Measurements from ENCODE around the gene TMEM25.

Gene TMEM25

DNA sequence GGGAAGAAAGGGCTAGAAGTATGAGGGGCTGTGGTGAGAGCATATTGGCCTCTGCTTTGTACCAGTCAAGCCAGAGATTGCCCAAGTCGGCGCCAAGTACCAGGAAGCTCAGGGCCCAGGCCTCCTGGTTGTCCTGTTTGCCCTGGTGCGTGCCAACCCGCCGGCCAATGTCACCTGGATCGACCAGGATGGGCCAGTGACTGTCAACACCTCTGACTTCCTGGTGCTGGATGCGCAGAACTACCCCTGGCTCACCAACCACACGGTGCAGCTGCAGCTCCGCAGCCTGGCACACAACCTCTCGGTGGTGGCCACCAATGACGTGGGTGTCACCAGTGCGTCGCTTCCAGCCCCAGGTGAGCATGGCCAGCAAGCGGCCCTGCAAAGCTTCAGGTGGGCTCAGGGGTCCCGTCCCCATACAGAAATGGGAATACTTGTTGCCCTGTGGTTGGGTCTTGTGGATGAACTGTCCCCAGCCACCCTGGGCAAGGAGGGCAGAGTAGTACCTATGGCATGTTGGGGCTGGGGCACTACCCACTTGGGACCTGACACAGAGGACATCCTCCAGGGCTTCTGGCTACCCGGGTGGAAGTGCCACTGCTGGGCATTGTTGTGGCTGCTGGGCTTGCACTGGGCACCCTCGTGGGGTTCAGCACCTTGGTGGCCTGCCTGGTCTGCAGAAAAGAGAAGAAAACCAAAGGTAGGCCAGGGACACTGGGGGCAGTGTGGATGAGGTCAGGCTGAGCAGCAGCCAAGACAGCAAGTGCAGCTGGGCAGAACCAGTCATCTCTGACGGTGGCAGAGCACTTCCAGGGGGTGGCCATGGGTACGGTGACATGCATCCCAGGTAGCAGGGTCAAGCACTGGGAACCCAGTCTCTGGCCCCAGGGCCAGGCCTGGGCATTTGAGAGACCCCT, 2.1 kb downstream of the TMEM25 start:
- Histone ChIP-seq H3K4me3 (ENCODE audit: low read length) (no peak overlapping the region), H3K36me3 (ENCODE audit: insufficient read depth, low read length) (no peaks in the 10 kb centered on the region), H3K9me3 (replicated peaks; ENCODE audit: low read length) (no peaks in the 10 kb centered on the region), H3K9ac (ENCODE audit: low read depth, low read length) (no peak overlapping the region), H3K4me1 (ENCODE audit: control insufficient read depth, insufficient read depth, low read length) (peaks cover 12% of the 10 kb centered on the region), H3K4me2 (ENCODE audit: low read length) (no peak overlapping the region), H3K27me3 (ENCODE audit: control insufficient read depth, insufficient read depth, low read length) (no peaks in the 10 kb centered on the region)

DNA sequence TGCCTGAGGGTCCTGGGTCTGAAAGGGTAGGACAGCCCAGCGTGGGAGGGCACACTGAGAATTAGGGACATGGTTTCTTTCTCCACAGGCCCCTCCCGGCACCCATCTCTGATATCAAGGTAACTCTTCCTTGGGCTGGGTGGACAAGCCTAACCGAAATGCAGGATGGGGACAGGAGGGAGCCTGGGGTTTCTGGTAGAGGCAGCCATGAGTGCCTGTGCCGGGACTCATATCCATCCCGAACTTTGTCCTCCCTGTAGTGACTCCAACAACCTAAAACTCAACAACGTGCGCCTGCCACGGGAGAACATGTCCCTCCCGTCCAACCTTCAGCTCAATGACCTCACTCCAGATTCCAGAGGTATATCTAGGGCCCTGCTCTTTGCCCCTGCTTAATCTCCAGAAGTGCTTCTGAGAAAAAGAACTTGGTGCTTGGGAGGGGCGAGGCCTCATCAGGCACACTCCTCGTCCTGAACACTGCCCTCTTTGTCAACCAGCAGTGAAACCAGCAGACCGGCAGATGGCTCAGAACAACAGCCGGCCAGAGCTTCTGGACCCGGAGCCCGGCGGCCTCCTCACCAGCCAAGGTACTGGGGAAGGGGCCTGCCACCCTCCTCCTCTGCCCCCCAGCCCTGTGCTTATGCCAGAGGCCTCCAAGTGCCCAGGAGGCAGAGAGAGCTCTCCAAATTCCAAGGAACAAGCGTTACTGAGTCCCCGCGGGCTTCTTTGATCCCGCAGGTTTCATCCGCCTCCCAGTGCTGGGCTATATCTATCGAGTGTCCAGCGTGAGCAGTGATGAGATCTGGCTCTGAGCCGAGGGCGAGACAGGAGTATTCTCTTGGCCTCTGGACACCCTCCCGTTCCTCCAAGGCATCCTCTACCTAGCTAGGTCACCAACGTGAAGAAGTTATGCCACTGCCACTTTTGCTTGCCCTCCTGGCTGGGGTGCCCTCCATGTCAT, 3.1 kb downstream of the TMEM25 start:
- H3K4me3 ChIP-seq (ENCODE audit: low read length) = no peak overlapping the region

DNA sequence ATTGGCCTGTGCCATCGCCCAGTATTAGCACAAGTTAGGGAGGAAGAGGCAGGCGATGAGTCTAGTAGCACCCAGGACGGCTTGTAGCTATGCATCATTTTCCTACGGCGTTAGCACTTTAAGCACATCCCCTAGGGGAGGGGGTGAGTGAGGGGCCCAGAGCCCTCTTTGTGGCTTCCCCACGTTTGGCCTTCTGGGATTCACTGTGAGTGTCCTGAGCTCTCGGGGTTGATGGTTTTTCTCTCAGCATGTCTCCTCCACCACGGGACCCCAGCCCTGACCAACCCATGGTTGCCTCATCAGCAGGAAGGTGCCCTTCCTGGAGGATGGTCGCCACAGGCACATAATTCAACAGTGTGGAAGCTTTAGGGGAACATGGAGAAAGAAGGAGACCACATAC, 4.3 kb downstream of the TMEM25 start:
- Histone ChIP-seq H3K4me1 (ENCODE audit: control insufficient read depth, insufficient read depth, low read length) (peaks cover 6% of the 10 kb centered on the region), H3K4me3 (ENCODE audit: low read length) (no peak overlapping the region), H3K9me3 (replicated peaks; ENCODE audit: low read length) (no peaks in the 10 kb centered on the region), H3K4me2 (ENCODE audit: low read length) (no peak overlapping the region), H3K9ac (ENCODE audit: low read depth, low read length) (no peak overlapping the region), H3K36me3 (ENCODE audit: insufficient read depth, low read length) (no peaks in the 10 kb centered on the region), H3K27me3 (ENCODE audit: control insufficient read depth, insufficient read depth, low read length) (no peaks in the 10 kb centered on the region)

More for the DNA sequence above, 3.1 kb downstream of the TMEM25 start:
- Histone ChIP-seq H3K36me3 (ENCODE audit: insufficient read depth, low read length) (no peaks in the 10 kb centered on the region), H3K9me3 (replicated peaks; ENCODE audit: low read length) (no peaks in the 10 kb centered on the region), H3K4me1 (ENCODE audit: control insufficient read depth, insufficient read depth, low read length) (peaks cover 16% of the 10 kb centered on the region), H3K9ac (ENCODE audit: low read depth, low read length) (no peak overlapping the region), H3K4me2 (ENCODE audit: low read length) (no peak overlapping the region), H3K27me3 (ENCODE audit: control insufficient read depth, insufficient read depth, low read length) (no peaks in the 10 kb centered on the region)

DNA sequence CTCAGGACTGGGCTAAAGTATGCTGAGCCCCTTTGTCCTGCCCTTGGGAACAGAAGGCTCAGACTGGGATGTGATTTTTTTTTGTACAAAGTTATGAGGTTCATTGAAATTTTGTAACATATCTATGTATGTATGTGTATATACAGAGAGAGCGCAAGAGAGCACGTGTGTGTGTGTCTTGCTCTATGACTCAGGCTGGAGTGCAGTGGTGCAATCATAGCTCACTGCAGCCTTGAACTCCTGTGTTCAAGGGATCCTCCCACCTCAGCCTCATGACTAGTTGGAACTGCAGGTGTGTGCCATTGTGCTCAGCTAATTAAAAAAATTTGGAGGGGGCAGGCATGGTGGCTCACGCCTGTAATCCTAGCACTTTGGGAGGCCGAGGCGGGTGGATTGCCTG, 5.7 kb downstream of the TMEM25 start:
- Histone ChIP-seq H3K9ac (ENCODE audit: low read depth, low read length) (no peak overlapping the region), H3K4me2 (ENCODE audit: low read length) (no peak overlapping the region), H3K27me3 (ENCODE audit: control insufficient read depth, insufficient read depth, low read length) (no peaks in the 10 kb centered on the region), H3K4me3 (ENCODE audit: low read length) (no peak overlapping the region), H3K4me1 (ENCODE audit: control insufficient read depth, insufficient read depth, low read length) (peaks cover 4% of the 10 kb centered on the region), H3K36me3 (ENCODE audit: insufficient read depth, low read length) (no peaks in the 10 kb centered on the region), H3K9me3 (replicated peaks; ENCODE audit: low read length) (no peaks in the 10 kb centered on the region)

DNA sequence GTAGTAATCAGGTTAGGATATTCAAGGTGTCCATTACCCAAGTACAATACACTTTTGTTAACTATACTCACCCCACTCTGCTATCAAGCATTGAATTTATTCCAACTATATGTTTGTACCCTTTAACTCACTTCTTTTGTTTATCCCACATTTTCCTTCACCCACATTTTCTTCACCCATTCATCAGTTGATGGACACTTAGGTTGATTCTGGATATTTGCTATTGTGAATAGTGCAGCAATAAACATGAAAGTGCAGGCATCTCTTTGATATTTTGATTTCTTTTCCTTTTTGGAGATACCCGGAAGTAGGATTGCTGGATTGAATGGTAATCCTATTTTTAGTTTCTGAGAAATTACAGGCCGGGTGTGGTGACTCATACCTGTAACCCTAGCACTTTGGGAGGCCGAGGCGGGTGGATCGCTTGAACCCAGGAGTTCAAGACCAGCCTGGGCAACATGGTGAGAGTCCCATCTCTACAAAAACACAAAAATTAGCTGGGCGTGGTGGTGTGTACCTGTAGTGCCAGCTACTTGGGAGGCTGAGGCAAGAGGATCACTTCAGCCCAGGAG, 6.5 kb downstream of the TMEM25 start:
- Histone ChIP-seq H3K36me3 (ENCODE audit: insufficient read depth, low read length) (no peaks in the 10 kb centered on the region), H3K4me3 (ENCODE audit: low read length) (no peak overlapping the region)

GRCh38 chr11:118544010-118544646, 13.1 kb downstream of the TMEM25 start:
- Histone ChIP-seq H3K36me3 (ENCODE audit: insufficient read depth, low read length) (peaks cover 6% of the 10 kb centered on the region), H3K4me3 (ENCODE audit: low read length) (no peak overlapping the region), H3K4me1 (ENCODE audit: control insufficient read depth, insufficient read depth, low read length) (no peaks in the 10 kb centered on the region)

More for the DNA sequence above, 6.5 kb downstream of the TMEM25 start:
- Histone ChIP-seq H3K9me3 (replicated peaks; ENCODE audit: low read length) (no peaks in the 10 kb centered on the region), H3K4me1 (ENCODE audit: control insufficient read depth, insufficient read depth, low read length) (peaks cover 4% of the 10 kb centered on the region), H3K9ac (ENCODE audit: low read depth, low read length) (no peak overlapping the region), H3K4me2 (ENCODE audit: low read length) (no peak overlapping the region), H3K27me3 (ENCODE audit: control insufficient read depth, insufficient read depth, low read length) (no peaks in the 10 kb centered on the region)

DNA sequence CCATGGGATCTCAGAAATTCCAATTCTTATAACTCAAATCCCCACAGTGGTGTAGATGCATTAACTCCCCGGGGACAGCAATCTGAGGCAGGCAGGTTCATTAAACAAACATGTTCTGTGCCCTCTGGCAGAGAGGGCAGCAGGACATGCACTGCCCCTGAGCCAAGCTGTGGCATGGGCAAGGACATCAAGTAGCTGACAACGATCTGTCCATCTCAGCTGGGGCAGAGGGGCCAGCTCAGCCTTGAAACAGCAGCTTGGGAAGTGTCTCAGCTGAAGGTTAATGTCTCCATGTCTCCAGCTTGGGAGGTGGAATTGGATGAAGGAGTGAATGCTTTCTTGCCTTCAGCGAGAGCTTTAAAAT, 13.6 kb downstream of the TMEM25 start:
- H3K36me3 ChIP-seq (ENCODE audit: insufficient read depth, low read length) = peaks cover 6% of the 10 kb centered on the region
- no peaks in the 10 kb centered on the region for H3K27me3 ChIP-seq (ENCODE audit: control insufficient read depth, insufficient read depth, low read length)
- no peaks in the 10 kb centered on the region for H3K9me3 ChIP-seq (replicated peaks; ENCODE audit: low read length)
- H3K4me3 ChIP-seq (ENCODE audit: low read length) = no peak overlapping the region
- H3K9ac ChIP-seq (ENCODE audit: low read depth, low read length) = no peak overlapping the region
- no peak overlapping the region for H3K4me2 ChIP-seq (ENCODE audit: low read length)
- no peaks in the 10 kb centered on the region for H3K4me1 ChIP-seq (ENCODE audit: control insufficient read depth, insufficient read depth, low read length)

More at GRCh38 chr11:118544010-118544646, 13.1 kb downstream of the TMEM25 start:
- no peaks in the 10 kb centered on the region for H3K9me3 ChIP-seq (replicated peaks; ENCODE audit: low read length)
- H3K9ac ChIP-seq (ENCODE audit: low read depth, low read length) = no peak overlapping the region
- H3K4me2 ChIP-seq (ENCODE audit: low read length) = no peak overlapping the region
- no peaks in the 10 kb centered on the region for H3K27me3 ChIP-seq (ENCODE audit: control insufficient read depth, insufficient read depth, low read length)

- no peak overlapping the region for H3K9ac ChIP-seq (ENCODE audit: low read depth, low read length)
- H3K4me1 ChIP-seq (ENCODE audit: control insufficient read depth, insufficient read depth, low read length) = no peaks in the 10 kb centered on the region
- H3K4me2 ChIP-seq (ENCODE audit: low read length) = no peak overlapping the region
- no peak overlapping the region for H3K4me3 ChIP-seq (ENCODE audit: low read length)
- H3K27me3 ChIP-seq (ENCODE audit: control insufficient read depth, insufficient read depth, low read length) = no peaks in the 10 kb centered on the region
- no peaks in the 10 kb centered on the region for H3K9me3 ChIP-seq (replicated peaks; ENCODE audit: low read length)
- H3K36me3 ChIP-seq (ENCODE audit: insufficient read depth, low read length) = peaks cover 6% of the 10 kb centered on the region
Measured at GRCh38 chr11:118545533-118545932, 14.5 kb downstream of the TMEM25 start.

GRCh38 chr11:118547132-118547531, 16.1 kb downstream of the TMEM25 start:
- no peak overlapping the region for H3K4me2 ChIP-seq (ENCODE audit: low read length)

GRCh38 chr11:118552341-118552740, 21.3 kb downstream of the TMEM25 start:
- H3K36me3 ChIP-seq (ENCODE audit: insufficient read depth, low read length) = peaks cover 27% of the 10 kb centered on the region
- H3K9ac ChIP-seq (ENCODE audit: low read depth, low read length) = no peak overlapping the region
- H3K27me3 ChIP-seq (ENCODE audit: control insufficient read depth, insufficient read depth, low read length) = no peaks in the 10 kb centered on the region
- no peaks in the 10 kb centered on the region for H3K4me1 ChIP-seq (ENCODE audit: control insufficient read depth, insufficient read depth, low read length)
- no peak overlapping the region for H3K4me3 ChIP-seq (ENCODE audit: low read length)
- no peaks in the 10 kb centered on the region for H3K9me3 ChIP-seq (replicated peaks; ENCODE audit: low read length)
- H3K4me2 ChIP-seq (ENCODE audit: low read length) = no peak overlapping the region

More at GRCh38 chr11:118547132-118547531, 16.1 kb downstream of the TMEM25 start:
- H3K36me3 ChIP-seq (ENCODE audit: insufficient read depth, low read length) = peaks cover 12% of the 10 kb centered on the region
- no peak overlapping the region for H3K4me3 ChIP-seq (ENCODE audit: low read length)
- no peaks in the 10 kb centered on the region for H3K9me3 ChIP-seq (replicated peaks; ENCODE audit: low read length)
- H3K27me3 ChIP-seq (ENCODE audit: control insufficient read depth, insufficient read depth, low read length) = no peaks in the 10 kb centered on the region
- H3K9ac ChIP-seq (ENCODE audit: low read depth, low read length) = no peak overlapping the region
- H3K4me1 ChIP-seq (ENCODE audit: control insufficient read depth, insufficient read depth, low read length) = no peaks in the 10 kb centered on the region

GRCh38 chr11:118560806-118561205, 29.8 kb downstream of the TMEM25 start:
- no peaks in the 10 kb centered on the region for H3K27me3 ChIP-seq (ENCODE audit: control insufficient read depth, insufficient read depth, low read length)
- H3K9me3 ChIP-seq (replicated peaks; ENCODE audit: low read length) = no peaks in the 10 kb centered on the region
- H3K4me2 ChIP-seq (ENCODE audit: low read length) = no peak overlapping the region
- peaks cover 6% of the 10 kb centered on the region for H3K36me3 ChIP-seq (ENCODE audit: insufficient read depth, low read length)
- H3K4me1 ChIP-seq (ENCODE audit: control insufficient read depth, insufficient read depth, low read length) = peaks cover 6% of the 10 kb centered on the region
- H3K9ac ChIP-seq (ENCODE audit: low read depth, low read length) = no peak overlapping the region
- H3K4me3 ChIP-seq (ENCODE audit: low read length) = no peak overlapping the region

Data from skeletal muscle satellite cell (primary cell).